NCI-H1694 (cell line): ENCODE data around the gene LEKR1.

ENCODE experiments used
- DNase-seq: peaks from one replicate; lab custom pipeline; 2025; lab: John Stamatoyannopoulos, UW

Gene LEKR1

GRCh38 chr3:156981005-156981404 is 154.9 kb downstream of the LEKR1 start:
- no peak for DNase-seq

- no peak for DNase-seq
These were observed 157.4 kb downstream of the LEKR1 start for GRCh38 chr3:156983559-156983958.

- DNase-seq = no peak
These were observed 159.6 kb downstream of the LEKR1 start for GRCh38 chr3:156985711-156986110.

GRCh38 chr3:156987946-156988345 is 161.8 kb downstream of the LEKR1 start:
- no peak for DNase-seq

- no peak for DNase-seq
These were observed 171.2 kb downstream of the LEKR1 start for GRCh38 chr3:156997351-156997750.

- DNase-seq = no peak
These were observed 175.2 kb downstream of the LEKR1 start for GRCh38 chr3:157001221-157001957.

- no peak for DNase-seq
These were observed 195.5 kb downstream of the LEKR1 start for GRCh38 chr3:157021679-157022078.

- DNase-seq = no peak
These were observed 197.1 kb downstream of the LEKR1 start for GRCh38 chr3:157023226-157023625.

- DNase-seq = no peak
These were observed 199.9 kb downstream of the LEKR1 start for GRCh38 chr3:157026091-157026490.

GRCh38 chr3:157027861-157028745 is 201.9 kb downstream of the LEKR1 start:
- no peak for DNase-seq

- no peak for DNase-seq
These were observed 203.2 kb downstream of the LEKR1 start for GRCh38 chr3:157029365-157029790.

- no peak for DNase-seq
These were observed 204.6 kb downstream of the LEKR1 start for GRCh38 chr3:157030712-157031111.

- DNase-seq = no peak
These were observed 206.8 kb downstream of the LEKR1 start for GRCh38 chr3:157033001-157033400.

- DNase-seq = no peak
These were observed 214.3 kb downstream of the LEKR1 start for GRCh38 chr3:157040456-157040855.

- DNase-seq = no peak
These were observed 216.1 kb downstream of the LEKR1 start for GRCh38 chr3:157042226-157042625.

GRCh38 chr3:157043771-157044170 is 217.6 kb downstream of the LEKR1 start:
- no peak for DNase-seq

- DNase-seq = no peak
These were observed 219.2 kb downstream of the LEKR1 start for GRCh38 chr3:157045238-157045850.

- DNase-seq = no peak
These were observed 220.4 kb downstream of the LEKR1 start for GRCh38 chr3:157046520-157046919.

- DNase-seq = no peak
These were observed 224.9 kb downstream of the LEKR1 start for GRCh38 chr3:157051055-157051454.

GRCh38 chr3:157051591-157051990 is 225.4 kb downstream of the LEKR1 start:
- DNase-seq = no peak

GRCh38 chr3:157056035-157056434 is 229.9 kb downstream of the LEKR1 start:
- no peak for DNase-seq

GRCh38 chr3:157058392-157059071 is 232.4 kb downstream of the LEKR1 start:
- no peak for DNase-seq
